Epidermal melanocyte (primary cell): Measurements from ENCODE around the gene PAGE4.

ENCODE experiments used
- DNase-seq: peaks from one replicate; pipeline ENCODE4 v3.0.0; 2011; ENCODE audit warnings: low spot score; ENCODE audit not compliant: insufficient read length

Gene PAGE4

GRCh38 chrX:49868739-49869138 is 39.6 kb downstream of the PAGE4 start:
- no peak for DNase-seq

GRCh38 chrX:49876750-49877149 is 47.6 kb downstream of the PAGE4 start:
- no peak for DNase-seq

- no peak for DNase-seq
Measured at GRCh38 chrX:49877397-49878101, 48.4 kb downstream of the PAGE4 start.

- DNase-seq, result no peak
Measured at GRCh38 chrX:49878128-49878833, 49.2 kb downstream of the PAGE4 start.

- peak; percentile 29 for DNase-seq
Measured at GRCh38 chrX:49878834-49879655, 49.9 kb downstream of the PAGE4 start, which contains the start of gene USP27X. Gene USP27X (plus strand): TSS chrX:49879484. CDS start chrX:49880308, 824 bp downstream.

- no peak for DNase-seq
Measured at GRCh38 chrX:49879656-49880277, 50.7 kb downstream of the PAGE4 start.

GRCh38 chrX:49880668-49881067 is 51.6 kb downstream of the PAGE4 start:
- no peak for DNase-seq
